GM19438 (cell line): ENCODE data around the gene FRMD4A.
"Not testable (repeated sequence)": the region's sequence is repeated elsewhere in the genome, so short reads cannot be mapped to it uniquely, and the experiment has no call there.

Experiments
- ATAC-seq: cut with Tn5 transposase; IDR thresholded peaks from one replicate; pipeline ENCODE4 v1.9.1; 2021; ENCODE audit warnings: low read depth; ENCODE audit not compliant: unreplicated experiment

The FRMD4A gene

DNA sequence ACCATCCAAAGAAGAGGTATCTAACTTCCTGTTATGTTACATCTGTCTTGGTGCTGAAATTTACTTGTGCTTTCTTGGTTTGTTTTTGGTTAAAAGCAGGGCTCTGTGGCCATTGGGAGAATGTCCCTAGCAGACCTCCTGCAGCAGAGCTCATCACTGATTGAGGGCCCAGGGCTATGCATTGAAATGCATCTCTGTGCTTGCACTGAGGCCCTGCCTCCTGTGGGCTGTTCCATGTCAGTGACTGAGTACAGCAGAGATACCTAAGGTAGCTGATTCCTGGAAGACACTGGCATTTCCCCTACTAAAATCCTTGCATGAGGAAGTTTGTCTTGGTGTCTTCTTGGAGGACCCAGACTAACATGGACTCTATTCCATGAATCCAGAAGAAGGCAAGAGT is 213.9 kb downstream of the FRMD4A start:
- ATAC-seq = no peak

DNA sequence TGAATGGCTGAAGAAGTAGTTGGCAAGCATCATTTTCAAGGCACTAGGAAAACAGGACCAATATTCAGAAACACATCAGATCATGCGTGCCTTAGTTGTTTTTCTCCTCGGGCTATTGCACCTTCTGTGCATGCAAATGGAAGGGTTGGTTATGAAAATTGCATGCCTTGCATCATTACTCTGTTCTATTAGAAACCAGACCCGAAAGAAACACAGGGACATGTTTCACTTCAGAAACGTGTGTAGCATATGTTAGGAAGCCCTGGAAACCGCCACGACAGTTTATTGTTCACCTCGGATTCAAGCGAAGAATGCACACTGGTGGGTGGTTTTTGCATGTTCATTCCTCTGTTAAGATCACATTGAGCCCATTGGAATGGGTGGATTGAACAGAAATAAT is 214.7 kb downstream of the FRMD4A start:
- no peak for ATAC-seq

GRCh38 chr10:14114791-14115190 is 215.9 kb downstream of the FRMD4A start:
- no peak for ATAC-seq

GRCh38 chr10:14112056-14112455 is 218.7 kb downstream of the FRMD4A start:
- no peak for ATAC-seq

DNA sequence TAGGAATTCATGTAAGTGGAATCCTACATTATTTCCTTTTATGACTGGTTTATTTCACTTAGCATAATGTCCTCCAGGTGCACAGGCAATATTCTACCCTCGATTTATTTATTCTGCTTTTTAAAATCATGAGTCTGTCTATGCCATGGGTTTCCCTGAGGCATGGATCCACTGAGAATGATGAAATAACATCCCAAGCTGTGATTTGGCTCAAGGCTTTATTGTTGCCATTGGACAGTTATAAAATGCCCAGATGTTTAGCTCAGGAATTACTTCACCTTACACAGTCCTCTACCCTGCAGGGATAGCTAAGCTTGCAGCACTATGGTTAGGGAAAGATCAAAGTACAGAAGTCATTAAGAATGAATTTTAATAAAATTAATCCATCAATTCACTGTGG is 219.5 kb downstream of the FRMD4A start:
- ATAC-seq = no peak

- no peak for ATAC-seq
These were observed 223.9 kb downstream of the FRMD4A start for GRCh38 chr10:14106828-14107227.

- no peak for ATAC-seq
These were observed 228.7 kb downstream of the FRMD4A start for GRCh38 chr10:14102056-14102455.

DNA sequence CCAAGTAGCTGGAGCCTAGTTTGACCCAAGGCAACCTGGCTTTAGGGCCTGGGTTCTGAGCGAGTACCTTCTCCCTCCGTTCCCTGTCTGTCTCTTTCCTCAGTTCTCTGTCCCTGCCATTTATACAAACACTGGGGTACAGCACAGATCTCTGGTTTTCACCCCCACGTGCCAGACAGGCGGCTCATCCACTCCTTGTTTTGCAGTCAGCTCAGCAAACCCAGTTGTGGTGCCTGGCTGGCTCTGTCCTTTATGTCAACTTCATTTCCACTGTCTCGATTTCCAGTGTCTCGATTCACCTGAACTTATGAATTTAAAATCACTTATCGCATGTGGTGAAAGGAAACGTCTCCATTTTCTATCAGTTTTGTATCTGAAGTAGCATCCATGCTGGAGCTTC is 230.8 kb downstream of the FRMD4A start:
- no peak for ATAC-seq

DNA sequence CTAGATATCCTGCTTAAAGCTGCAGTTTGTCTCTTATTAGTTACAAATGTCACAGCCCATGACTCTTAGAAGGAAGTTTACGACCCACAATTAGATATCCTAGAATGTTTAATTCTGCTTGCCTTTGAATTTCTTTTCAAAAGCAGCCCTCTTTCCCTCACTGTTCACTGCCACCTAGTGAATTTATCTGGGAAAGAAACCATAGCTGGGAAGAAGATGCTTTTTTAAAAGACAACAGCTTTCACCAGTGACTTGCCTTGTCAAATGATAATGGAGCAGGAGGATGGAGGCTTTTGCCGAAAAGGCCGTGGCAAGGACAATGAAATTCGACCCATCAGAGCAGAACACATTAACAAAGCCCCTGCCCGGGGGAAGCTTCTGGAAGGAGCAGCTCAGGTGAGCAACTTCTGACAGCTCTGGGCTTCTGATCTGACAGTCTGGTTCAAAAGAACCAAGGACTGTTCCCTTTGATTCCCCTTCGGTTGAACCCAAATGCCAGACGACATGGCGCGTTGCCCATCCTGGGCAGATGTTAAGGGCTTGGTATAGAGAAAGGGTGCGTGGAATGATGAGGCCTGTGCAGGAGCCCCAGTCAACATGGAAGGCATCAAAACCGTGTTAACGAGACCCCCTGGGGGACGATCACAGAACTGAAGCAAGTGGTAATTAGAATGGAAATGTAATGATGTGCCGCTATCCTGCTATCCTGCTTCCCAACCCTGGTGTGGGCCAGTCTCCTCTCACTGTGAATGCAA is 236.8 kb downstream of the FRMD4A start:
- no peak for ATAC-seq

DNA sequence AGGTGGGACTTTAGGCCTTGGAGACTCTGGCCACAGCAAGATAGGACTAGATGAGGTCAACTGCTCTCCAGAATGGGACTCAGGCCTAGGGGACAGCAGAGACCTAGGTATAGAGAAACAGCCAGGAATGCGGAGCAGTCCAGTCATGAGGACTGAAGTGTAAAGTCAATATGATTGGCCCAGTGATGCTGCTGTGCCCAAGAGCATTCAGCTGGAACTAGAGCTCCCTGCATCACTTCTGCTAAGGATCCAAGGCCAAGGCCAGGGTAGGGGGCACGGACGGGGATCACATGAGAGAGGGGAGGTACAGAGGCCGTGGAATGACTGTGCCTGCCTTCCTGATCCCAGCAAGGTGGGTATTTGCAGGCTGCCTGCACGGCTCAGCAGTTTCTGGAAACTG is 237.9 kb downstream of the FRMD4A start:
- ATAC-seq = no peak

- ATAC-seq = no peak
These were observed 241.0 kb downstream of the FRMD4A start for GRCh38 chr10:14089556-14090292.

- ATAC-seq = no peak
These were observed 243.2 kb downstream of the FRMD4A start for GRCh38 chr10:14087566-14087965.

- ATAC-seq = no peak
These were observed 244.1 kb downstream of the FRMD4A start for GRCh38 chr10:14086596-14086995.

DNA sequence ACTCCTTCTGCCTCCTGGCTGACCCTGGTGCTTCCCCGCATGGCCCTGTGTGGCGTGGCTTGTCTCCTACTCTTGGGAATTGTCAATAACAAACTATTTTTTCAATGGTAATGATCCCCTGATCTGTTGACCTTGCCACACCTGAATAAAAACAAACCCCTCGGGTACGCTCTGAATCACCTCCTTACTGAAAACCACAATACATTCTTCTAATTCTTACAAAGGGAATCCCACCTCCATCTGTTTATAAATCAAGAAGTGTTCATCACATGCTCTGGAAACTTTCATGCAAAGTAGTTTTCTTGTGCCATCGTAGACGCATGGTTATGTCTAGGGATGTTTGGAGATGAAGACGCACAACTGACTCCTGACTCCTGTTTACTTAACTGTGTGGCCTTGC is 245.8 kb downstream of the FRMD4A start:
- no peak for ATAC-seq

DNA sequence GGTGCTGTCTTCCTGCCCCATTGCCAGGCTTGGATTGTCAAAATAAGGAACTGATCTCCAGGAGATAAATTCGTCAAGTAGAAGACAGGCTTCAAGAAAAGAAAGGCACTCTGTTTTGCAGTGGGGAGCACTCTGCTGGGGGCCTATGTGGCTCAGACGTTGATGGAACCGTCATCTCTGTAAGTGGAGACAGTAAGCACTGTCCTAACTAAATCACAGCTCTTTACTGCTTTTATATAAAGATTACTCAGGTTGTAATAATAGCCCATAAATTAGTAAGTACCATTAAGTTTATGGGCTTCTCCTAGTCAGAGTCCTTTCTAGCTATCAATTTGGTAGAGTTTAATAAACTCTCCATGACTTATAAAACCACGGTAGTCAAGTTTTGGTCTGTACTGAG is 249.9 kb downstream of the FRMD4A start:
- no peak for ATAC-seq

- ATAC-seq = no peak
These were observed 253.3 kb downstream of the FRMD4A start for GRCh38 chr10:14077430-14077829.

DNA sequence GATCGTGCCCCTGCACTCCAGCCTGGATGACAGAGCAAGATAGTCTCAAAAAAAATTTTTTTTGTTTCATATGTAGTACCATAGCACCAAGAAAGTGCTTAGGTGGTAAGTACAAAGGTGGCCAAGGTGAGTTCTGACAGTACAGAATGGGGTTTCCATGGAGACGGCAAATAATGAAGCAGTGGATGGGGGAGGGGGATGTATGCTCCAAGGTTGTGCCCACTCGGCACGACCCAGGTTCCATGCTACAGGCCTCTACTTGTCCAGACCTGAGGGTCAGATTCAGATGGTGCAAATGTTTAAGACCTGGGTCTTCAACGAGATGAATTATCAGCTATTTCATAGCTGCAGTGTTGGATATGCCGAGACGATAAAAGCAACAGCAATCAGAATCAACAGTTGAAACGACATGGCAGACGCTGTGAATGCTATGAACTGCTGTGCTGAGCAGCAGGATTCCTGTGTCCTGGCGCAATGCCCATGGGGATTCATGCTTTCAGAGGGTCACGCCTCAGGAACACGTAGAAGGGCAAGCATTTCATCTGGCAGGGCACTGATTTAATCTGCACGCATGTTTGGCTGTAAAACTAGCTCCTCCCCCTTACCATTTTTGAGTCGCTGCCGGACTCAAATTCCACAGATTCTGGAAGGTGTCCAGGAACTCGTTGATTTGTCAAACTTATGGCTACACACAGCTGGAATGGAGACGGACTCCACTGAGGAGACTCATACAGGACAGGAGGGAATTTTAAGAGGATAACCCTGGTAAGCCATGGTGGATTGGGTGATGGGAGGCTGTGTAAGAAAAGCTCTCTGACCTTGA is 256.5 kb downstream of the FRMD4A start:
- ATAC-seq = no peak

- ATAC-seq = no peak
These were observed 258.2 kb downstream of the FRMD4A start for GRCh38 chr10:14072541-14072940.

GRCh38 chr10:14071956-14072355 is 258.8 kb downstream of the FRMD4A start:
- no peak for ATAC-seq

GRCh38 chr10:14068601-14069250 is 262.0 kb downstream of the FRMD4A start:
- ATAC-seq = no peak

DNA sequence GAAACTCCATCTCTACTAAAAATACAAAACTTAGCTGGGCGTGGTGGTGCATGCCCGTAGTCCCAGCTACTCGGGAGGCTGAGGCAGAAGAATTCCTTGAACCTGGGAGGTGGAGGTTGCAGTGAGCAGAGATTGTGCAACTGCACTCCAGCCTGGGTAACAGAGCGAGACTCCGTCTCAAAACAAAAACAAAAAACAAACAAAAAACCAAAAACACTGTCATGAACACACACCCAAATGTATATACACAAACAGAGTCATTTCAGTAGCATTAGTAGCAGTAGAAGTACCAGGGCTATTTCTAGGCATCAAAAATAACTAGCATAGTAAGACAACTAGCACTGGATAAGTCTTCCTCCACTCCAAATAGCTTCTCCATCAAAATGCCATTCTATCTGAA is 263.1 kb downstream of the FRMD4A start:
- not testable (repeated sequence) for ATAC-seq
